C4-2B (cell line): ENCODE measurements around the gene PERCC1.

ENCODE experiments used
- ZFX ChIP-seq: fragments of 450-650 bp; IDR thresholded peaks from 2 replicates; pipeline ENCODE4 v1.6.1; 2017
- TF ChIP-seq, protein P1 (sequence below): fragments of 450-650 bp; conservative IDR thresholded peaks from 2 replicates; pipeline ENCODE4 v1.5.1; 2017; ENCODE audit warnings: mild to moderate bottlenecking

DNA sequence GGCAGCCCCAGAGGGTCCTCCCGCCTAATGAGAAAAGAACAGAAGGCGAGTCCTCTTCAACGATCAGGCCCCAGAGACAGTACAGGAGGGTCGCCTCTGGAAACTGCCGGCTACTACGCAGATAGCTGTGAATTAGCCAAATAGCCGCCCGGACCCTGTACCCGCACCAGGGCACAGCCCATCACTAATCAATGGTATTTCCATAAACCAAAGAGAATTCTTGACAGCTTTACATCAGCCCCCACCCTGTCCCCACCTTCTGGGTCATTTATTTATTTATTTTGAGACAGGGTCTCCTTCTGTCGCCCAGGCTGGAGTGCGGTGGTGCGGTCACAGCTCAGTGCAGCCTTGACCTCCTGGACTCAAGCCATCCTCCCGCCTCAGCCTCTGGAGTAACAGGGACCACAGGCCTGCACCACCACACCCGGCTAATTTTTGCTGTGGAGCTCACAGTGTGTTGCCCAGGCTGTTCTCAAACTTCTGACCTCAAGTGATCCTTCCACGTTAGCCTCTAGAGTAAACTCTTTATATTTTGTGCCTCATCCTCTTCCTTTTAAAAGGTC is 44.8 kb downstream of the PERCC1 start:
- TF ChIP-seq, protein P1, sequence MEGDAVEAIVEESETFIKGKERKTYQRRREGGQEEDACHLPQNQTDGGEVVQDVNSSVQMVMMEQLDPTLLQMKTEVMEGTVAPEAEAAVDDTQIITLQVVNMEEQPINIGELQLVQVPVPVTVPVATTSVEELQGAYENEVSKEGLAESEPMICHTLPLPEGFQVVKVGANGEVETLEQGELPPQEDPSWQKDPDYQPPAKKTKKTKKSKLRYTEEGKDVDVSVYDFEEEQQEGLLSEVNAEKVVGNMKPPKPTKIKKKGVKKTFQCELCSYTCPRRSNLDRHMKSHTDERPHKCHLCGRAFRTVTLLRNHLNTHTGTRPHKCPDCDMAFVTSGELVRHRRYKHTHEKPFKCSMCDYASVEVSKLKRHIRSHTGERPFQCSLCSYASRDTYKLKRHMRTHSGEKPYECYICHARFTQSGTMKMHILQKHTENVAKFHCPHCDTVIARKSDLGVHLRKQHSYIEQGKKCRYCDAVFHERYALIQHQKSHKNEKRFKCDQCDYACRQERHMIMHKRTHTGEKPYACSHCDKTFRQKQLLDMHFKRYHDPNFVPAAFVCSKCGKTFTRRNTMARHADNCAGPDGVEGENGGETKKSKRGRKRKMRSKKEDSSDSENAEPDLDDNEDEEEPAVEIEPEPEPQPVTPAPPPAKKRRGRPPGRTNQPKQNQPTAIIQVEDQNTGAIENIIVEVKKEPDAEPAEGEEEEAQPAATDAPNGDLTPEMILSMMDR = no peak
- no peak for TF ChIP-seq ZFX
